Calu3 (cell line): Measurements from ENCODE around the gene OR2T1. TPM values are rescaled to one million over a fixed set of nuclear protein-coding genes. Genes with fewer than 3 reads are reported as not detected.
"Not testable (repeated sequence)": the region's sequence is repeated elsewhere in the genome, so short reads cannot be mapped to it uniquely, and the experiment has no call there.

Experiments used
- BruUV-seq: library from RNA; stranded (reverse); fragments of 400-500 nt; replicated peaks from 2 replicates; lab custom pipeline; 2021; lab: Mats Ljungman, UMichigan
- CTCF ChIA-PET: fragments of 300-600 bp; sonication (Branson Sonifier 250); formaldehyde crosslinking; loops from one replicate; lab custom pipeline; 2022; ENCODE audit warnings: antibody characterized with exemption; lab: Charles Lee
- DNase-seq: peaks from one replicate; pipeline ENCODE4 v3.0.0; 2022
- H3K27ac Mint-ChIP-seq: one replicate; pipeline ENCODE4 v1.8.0; 2022; ENCODE audit warnings: mixed read lengths; ENCODE audit not compliant: unreplicated experiment
- H3K27me3 Mint-ChIP-seq: one replicate; pipeline ENCODE4 v1.8.0; 2022; ENCODE audit warnings: mixed read lengths; ENCODE audit not compliant: unreplicated experiment
- H3K36me3 Mint-ChIP-seq: one replicate; pipeline ENCODE4 v1.8.0; 2022; ENCODE audit warnings: mild to moderate bottlenecking, moderate library complexity, mixed read lengths; ENCODE audit not compliant: insufficient read depth, unreplicated experiment
- H3K4me1 Mint-ChIP-seq: one replicate; pipeline ENCODE4 v1.8.0; 2022; ENCODE audit warnings: mild to moderate bottlenecking, low read depth, mixed read lengths; ENCODE audit not compliant: unreplicated experiment
- H3K4me3 Mint-ChIP-seq: one replicate; pipeline ENCODE4 v1.8.0; 2022; ENCODE audit warnings: mild to moderate bottlenecking, low read depth, moderate library complexity, mixed read lengths; ENCODE audit not compliant: unreplicated experiment
- H3K9me3 Mint-ChIP-seq: one replicate; pipeline ENCODE4 v1.8.0; 2022; ENCODE audit warnings: low read depth, mixed read lengths; ENCODE audit not compliant: unreplicated experiment
- intact Hi-C: fragments of 100-400 bp; cut with micrococcal nuclease; formaldehyde crosslinking; loops from one replicate; pipeline ENCODE4 v1.10.0; 2022; ENCODE audit not compliant: unreplicated experiment
- total RNA-seq: library from RNA; stranded (reverse); gene quantifications from 2 replicates; pipeline ENCODE4 v1.2.3, GENCODE V29; 2022
- TF ChIP-seq, protein P1 (sequence below): fragments of 200-600 bp; IDR thresholded peaks from one replicate; pipeline ENCODE4 v1.8.0; 2022; ENCODE audit warnings: antibody characterized with exemption; ENCODE audit not compliant: unreplicated experiment

Gene OR2T1
- total RNA-seq, 1 experiment from 2014 or later: not detected

DNA sequence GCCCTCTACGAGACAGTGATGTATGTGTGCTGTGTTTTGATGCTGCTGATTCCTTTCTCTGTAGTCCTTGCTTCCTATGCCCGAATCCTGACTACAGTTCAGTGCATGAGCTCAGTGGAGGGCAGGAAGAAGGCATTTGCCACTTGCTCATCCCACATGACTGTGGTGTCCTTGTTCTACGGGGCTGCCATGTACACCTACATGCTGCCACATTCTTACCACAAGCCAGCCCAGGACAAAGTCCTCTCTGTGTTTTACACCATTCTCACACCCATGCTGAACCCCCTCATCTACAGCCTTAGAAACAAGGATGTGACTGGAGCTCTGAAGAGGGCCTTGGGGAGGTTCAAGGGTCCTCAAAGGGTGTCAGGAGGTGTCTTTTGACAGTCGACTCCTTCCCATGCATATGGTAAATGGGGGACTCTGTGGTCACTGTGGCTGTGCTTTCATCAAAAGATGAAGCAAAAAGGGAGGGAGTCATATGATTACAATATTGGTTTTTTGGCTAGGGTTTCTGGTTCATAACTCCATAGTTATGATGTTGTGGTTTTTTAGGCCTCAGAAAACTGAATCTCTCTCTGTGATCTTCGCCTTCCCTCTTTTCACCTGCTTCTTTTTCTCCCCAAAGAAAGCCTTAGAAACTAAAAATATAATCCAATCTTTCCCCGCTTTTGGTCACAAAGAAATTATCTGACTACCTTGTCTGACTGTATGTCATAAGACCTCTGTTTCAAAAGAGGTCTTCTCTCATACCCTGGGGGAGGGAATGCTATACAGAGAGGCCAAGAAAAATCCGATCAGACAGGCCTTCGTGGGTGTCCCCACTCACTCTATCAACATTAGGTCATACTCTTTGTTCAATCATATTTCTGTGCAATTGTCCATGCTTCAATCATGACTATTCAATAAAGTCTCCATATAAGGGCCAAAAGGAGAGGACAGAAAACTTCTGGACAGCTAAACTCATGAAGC lies 4.2 kb downstream of the OR2T1 start:
- TF ChIP-seq, protein P1, sequence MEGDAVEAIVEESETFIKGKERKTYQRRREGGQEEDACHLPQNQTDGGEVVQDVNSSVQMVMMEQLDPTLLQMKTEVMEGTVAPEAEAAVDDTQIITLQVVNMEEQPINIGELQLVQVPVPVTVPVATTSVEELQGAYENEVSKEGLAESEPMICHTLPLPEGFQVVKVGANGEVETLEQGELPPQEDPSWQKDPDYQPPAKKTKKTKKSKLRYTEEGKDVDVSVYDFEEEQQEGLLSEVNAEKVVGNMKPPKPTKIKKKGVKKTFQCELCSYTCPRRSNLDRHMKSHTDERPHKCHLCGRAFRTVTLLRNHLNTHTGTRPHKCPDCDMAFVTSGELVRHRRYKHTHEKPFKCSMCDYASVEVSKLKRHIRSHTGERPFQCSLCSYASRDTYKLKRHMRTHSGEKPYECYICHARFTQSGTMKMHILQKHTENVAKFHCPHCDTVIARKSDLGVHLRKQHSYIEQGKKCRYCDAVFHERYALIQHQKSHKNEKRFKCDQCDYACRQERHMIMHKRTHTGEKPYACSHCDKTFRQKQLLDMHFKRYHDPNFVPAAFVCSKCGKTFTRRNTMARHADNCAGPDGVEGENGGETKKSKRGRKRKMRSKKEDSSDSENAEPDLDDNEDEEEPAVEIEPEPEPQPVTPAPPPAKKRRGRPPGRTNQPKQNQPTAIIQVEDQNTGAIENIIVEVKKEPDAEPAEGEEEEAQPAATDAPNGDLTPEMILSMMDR: no peak
- peaks cover 24% of the 10 kb centered on the region for H3K9me3 Mint-ChIP-seq
- CTCF ChIA-PET: no interaction called here

DNA sequence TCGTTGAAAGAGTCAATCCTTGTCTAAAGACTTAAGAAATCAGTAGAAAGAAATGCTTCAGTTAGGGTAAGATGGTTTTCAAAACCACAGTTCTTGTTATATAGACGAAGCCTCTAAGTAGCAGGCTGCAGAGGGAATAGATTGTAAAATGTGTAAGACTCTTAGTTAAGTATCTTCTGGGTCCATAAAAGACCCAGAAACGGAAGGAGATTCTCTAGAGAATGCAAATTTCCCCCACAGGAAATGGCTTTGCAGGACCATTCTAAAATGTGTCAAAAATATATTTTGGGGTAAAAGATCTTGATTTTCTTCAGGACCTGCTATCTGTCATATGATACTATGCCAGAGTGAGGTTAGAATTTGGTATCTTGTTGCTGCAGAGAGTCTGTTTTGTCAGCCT lies 13.4 kb downstream of the OR2T1 start:
- intact Hi-C loops: no loop called here
- CTCF ChIA-PET: no interaction called here
- DNase-seq: no peak
- no peaks in the 10 kb centered on the region for H3K4me1 Mint-ChIP-seq
- peaks cover 19% of the 10 kb centered on the region for H3K9me3 Mint-ChIP-seq
- H3K4me3 Mint-ChIP-seq: no peak overlapping the region
- H3K27ac Mint-ChIP-seq: no peak overlapping the region
- H3K36me3 Mint-ChIP-seq: no peaks in the 10 kb centered on the region
- no TSS peak for BruUV-seq
- H3K27me3 Mint-ChIP-seq: no peaks in the 10 kb centered on the region
- TF ChIP-seq, protein P1: no peak

More for the DNA sequence above, 4.2 kb downstream of the OR2T1 start:
- intact Hi-C loops: no loop called here
- Mint-ChIP-seq H3K27ac (no peak overlapping the region), H3K4me3 (no peak overlapping the region), H3K27me3 (no peaks in the 10 kb centered on the region), H3K36me3 (no peaks in the 10 kb centered on the region), H3K4me1 (no peaks in the 10 kb centered on the region)
- DNase-seq: no peak
- BruUV-seq: no TSS peak

DNA sequence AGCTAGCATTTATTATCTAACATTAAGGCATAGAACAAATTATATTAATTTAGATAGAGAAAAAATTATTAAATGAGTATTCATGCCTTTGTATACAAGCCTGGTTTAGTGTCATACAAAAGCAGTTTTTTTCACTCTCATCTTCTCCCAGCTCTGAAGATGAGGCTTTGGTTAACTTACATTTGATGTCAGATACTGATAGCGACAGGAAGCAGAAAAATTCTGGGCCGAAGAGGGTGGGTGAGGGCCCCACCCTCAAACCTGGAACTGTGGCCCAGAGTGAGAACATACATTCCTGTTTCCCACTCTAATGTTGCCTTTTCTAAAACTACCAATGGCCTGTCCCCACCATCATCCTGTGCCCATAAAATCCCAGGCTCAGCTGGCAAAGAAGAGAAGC lies 15.0 kb downstream of the OR2T1 start:
- H3K4me1 Mint-ChIP-seq: no peaks in the 10 kb centered on the region
- no peak overlapping the region for H3K27ac Mint-ChIP-seq
- H3K9me3 Mint-ChIP-seq: peaks cover 19% of the 10 kb centered on the region
- H3K27me3 Mint-ChIP-seq: no peaks in the 10 kb centered on the region
- no peaks in the 10 kb centered on the region for H3K36me3 Mint-ChIP-seq
- CTCF ChIA-PET: no interaction called here
- no peak overlapping the region for H3K4me3 Mint-ChIP-seq
- BruUV-seq: no TSS peak
- TF ChIP-seq, protein P1: no peak
- intact Hi-C loops: no loop called here
- DNase-seq: no peak

DNA sequence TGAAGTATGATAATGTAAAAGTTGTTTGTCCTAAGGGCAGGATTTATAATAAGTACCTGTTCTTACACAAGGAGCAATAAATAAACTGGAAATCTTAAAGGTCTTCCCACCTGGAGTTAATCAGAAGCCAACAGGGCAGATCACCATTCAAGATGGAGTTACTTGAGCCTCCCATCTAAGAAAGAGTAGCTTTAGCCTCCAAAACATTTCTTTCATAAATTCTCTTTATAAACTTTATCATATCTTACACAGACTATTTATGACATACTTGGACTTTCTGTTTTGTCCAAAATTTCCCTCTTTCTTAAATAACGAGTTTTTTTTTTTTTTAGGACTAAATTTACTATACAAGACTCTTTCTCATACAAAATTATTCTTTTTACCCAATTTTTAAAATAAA lies 18.5 kb downstream of the OR2T1 start:
- TF ChIP-seq, protein P1: no peak
- Mint-ChIP-seq H3K27me3 (no peaks in the 10 kb centered on the region), H3K36me3 (no peaks in the 10 kb centered on the region), H3K27ac (no peak overlapping the region), H3K9me3 (peaks cover 7% of the 10 kb centered on the region), H3K4me3 (no peak overlapping the region), H3K4me1 (no peaks in the 10 kb centered on the region)
- DNase-seq: no peak
- no TSS peak for BruUV-seq
- CTCF ChIA-PET: no interaction called here
- intact Hi-C loops: no loop called here

DNA sequence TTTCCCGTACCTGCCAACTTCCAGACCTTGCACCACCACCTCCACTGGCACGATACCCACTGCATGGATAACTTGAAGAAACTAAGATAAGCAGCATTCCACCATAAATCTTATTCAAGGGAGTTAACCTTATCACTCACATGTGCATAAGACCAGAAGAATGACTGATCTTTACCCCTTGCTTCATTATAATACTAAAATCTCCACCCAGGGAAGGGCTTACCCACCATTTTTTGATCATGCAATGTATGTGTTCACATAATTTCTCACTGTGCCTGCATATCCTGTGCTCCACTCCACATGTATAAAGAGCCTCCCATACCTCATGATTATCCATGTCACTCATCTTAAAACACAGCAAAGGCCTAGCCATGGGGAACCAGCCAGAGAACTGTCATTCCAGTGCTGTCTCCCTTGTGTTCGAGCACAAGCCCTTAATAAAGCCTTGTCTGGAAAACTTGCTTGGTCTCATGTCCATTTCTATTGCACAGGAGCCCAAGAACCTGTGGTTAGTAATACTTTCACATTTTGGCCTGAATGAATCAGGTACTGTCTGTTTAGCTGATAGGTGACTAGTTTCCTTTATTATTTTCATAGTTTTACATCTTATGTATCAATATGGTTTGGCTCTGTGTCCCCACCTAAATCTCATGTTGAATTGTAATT lies 24.8 kb downstream of the OR2T1 start:
- H3K27ac Mint-ChIP-seq, H3K4me1 Mint-ChIP-seq, BruUV-seq, H3K4me3 Mint-ChIP-seq, intact Hi-C loops, DNase-seq, H3K27me3 Mint-ChIP-seq, H3K36me3 Mint-ChIP-seq, CTCF ChIA-PET: not testable (repeated sequence)
- H3K9me3 Mint-ChIP-seq: peaks cover 27% of the 10 kb centered on the region

DNA sequence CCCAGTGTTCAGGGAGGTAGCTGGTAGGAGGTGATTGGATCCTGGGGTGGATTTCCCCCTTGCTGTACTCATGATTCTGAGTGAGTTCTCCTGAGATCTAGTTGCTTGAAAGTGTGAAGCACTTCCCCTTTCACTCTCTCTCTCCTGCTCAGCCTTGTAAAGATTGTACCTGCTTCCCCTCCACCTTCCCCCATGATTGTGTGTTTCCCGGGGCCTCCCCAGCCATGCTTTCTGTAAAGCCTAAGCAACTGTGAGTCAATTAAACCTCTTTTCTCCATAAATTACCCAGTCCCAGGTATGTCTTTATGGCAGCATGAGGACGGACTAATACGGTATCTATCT lies 25.3 kb downstream of the OR2T1 start:
- H3K27me3 Mint-ChIP-seq, CTCF ChIA-PET, H3K4me1 Mint-ChIP-seq, H3K27ac Mint-ChIP-seq, H3K36me3 Mint-ChIP-seq, DNase-seq, H3K4me3 Mint-ChIP-seq, BruUV-seq, intact Hi-C loops: not testable (repeated sequence)
- H3K9me3 Mint-ChIP-seq: peaks cover 28% of the 10 kb centered on the region
